Gastroesophageal sphincter (tissue), 3 donors: Measurements from ENCODE around the gene PMF1.

Experiments
- CTCF ChIP-seq, 4 experiments: fragments of 200-600 bp in 2 of 4; fragments of 450-650 bp in 2 of 4; sonication (generic) in 1 of 4; IDR thresholded peaks; one replicate each; pipeline ENCODE4 v1.5.1; 2017 to 2019; ENCODE audit warnings: antibody characterized with exemption in 4 of 4, mild to moderate bottlenecking in 2 of 4, moderate library complexity in 2 of 4
- POLR2A ChIP-seq, 2 donors: fragments of 450-650 bp; IDR thresholded peaks; one replicate each; pipeline ENCODE4 v1.6.1; 2017; ENCODE audit warnings: antibody characterized with exemption in 2 of 2, mild to moderate bottlenecking in 2 of 2, moderate library complexity in 1 of 2

GRCh38 chr1:156279837-156280236 lies 67.0 kb downstream of the PMF1 start:
- TF ChIP-seq CTCF (IDR thresholded peaks at IDR 0.05) (no peak), POLR2A (IDR thresholded peaks at IDR 0.05) (no peak)
